HK-2 (cell line): ENCODE measurements around the gene POLN.
A peak's percentile ranks its signal among the peaks of the same experiment; 100 is the strongest.
"Not testable (repeated sequence)": the region's sequence is repeated elsewhere in the genome, so short reads cannot be mapped to it uniquely, and the experiment has no call there.

ENCODE experiments used
- DNase-seq: peaks from one replicate; pipeline ENCODE4 v3.0.0-alpha.2; 2018; ENCODE audit not compliant: unreplicated experiment

Gene POLN

GRCh38 chr4:2220016-2220630, 21.8 kb downstream of the POLN start:
- DNase-seq, result peak; percentile 69

- no peak for DNase-seq
Measured at GRCh38 chr4:2219233-2219760, 22.6 kb downstream of the POLN start.

GRCh38 chr4:2218436-2218835, 23.5 kb downstream of the POLN start:
- no peak for DNase-seq

GRCh38 chr4:2217726-2218125, 24.2 kb downstream of the POLN start:
- DNase-seq, result no peak

GRCh38 chr4:2212831-2213230, 29.1 kb downstream of the POLN start:
- no peak for DNase-seq

- not testable (repeated sequence) for DNase-seq
Measured at GRCh38 chr4:2202789-2203188, 39.1 kb downstream of the POLN start.

GRCh38 chr4:2194496-2194895, 47.4 kb downstream of the POLN start:
- DNase-seq, result no peak

- DNase-seq, result no peak
Measured at GRCh38 chr4:2193326-2193725, 48.6 kb downstream of the POLN start.

- no peak for DNase-seq
Measured at GRCh38 chr4:2186865-2187172, 55.1 kb downstream of the POLN start.

- peak; percentile 22 for DNase-seq
Measured at GRCh38 chr4:2186133-2186864, 55.6 kb downstream of the POLN start.

- DNase-seq, result no peak
Measured at GRCh38 chr4:2183394-2183793, 58.5 kb downstream of the POLN start.

GRCh38 chr4:2182994-2183393, 58.9 kb downstream of the POLN start:
- DNase-seq, result no peak

- no peak for DNase-seq
Measured at GRCh38 chr4:2180410-2180809, 61.5 kb downstream of the POLN start.

GRCh38 chr4:2179717-2180116, 62.2 kb downstream of the POLN start:
- DNase-seq, result no peak

- DNase-seq, result no peak
Measured at GRCh38 chr4:2178986-2179385, 62.9 kb downstream of the POLN start.

- DNase-seq, result no peak
Measured at GRCh38 chr4:2177443-2178093, 64.4 kb downstream of the POLN start.

- DNase-seq, result no peak
Measured at GRCh38 chr4:2175990-2176698, 65.8 kb downstream of the POLN start.

- no peak for DNase-seq
Measured at GRCh38 chr4:2174061-2174460, 67.9 kb downstream of the POLN start.

GRCh38 chr4:2172627-2173231, 69.2 kb downstream of the POLN start:
- no peak for DNase-seq

- DNase-seq, result no peak
Measured at GRCh38 chr4:2172161-2172560, 69.8 kb downstream of the POLN start.

- no peak for DNase-seq
Measured at GRCh38 chr4:2168469-2169319, 73.2 kb downstream of the POLN start.
